Measurements from ENCODE around the gene DHRS4L2.
"Not testable (repeated sequence)": the region's sequence is repeated elsewhere in the genome, so short reads cannot be mapped to it uniquely, and the experiment has no call there.

- not testable (repeated sequence) for TF ChIP-seq CTCF (conservative IDR thresholded peaks at IDR 0.05; ENCODE audit: low read depth, low read length); RCOR1 (IDR thresholded peaks at IDR 0.05; ENCODE audit: insufficient replicate concordance, low read length); POLR2A (IDR thresholded peaks at IDR 0.05; ENCODE audit: low read depth, low read length); SMC3 (IDR thresholded peaks at IDR 0.05; ENCODE audit: low read depth, low read length); RAD21 (IDR thresholded peaks at IDR 0.05; ENCODE audit: low read length); USF2 (IDR thresholded peaks at IDR 0.05; ENCODE audit: low read depth, low read length); MAZ (IDR thresholded peaks at IDR 0.05; ENCODE audit: borderline replicate concordance, low read depth, low read length); RFX5 (IDR thresholded peaks at IDR 0.05; ENCODE audit: low read depth, low read length); CEBPB (IDR thresholded peaks at IDR 0.05; ENCODE audit: low read depth, low read length); MAFK (IDR thresholded peaks at IDR 0.05; ENCODE audit: low read depth, low read length); MXI1 (IDR thresholded peaks at IDR 0.05; ENCODE audit: borderline replicate concordance, low read depth, low read length); BHLHE40 (IDR thresholded peaks at IDR 0.05; ENCODE audit: low read depth, low read length); ELK1 (IDR thresholded peaks at IDR 0.05; ENCODE audit: borderline replicate concordance, low read depth, low read length)
Measured at GRCh38 chr14:24050753-24051152, 62.0 kb downstream of the DHRS4L2 start.
